Ovary (tissue), 9 donors: ENCODE results near the gene SEMA6D. TPM values are rescaled to one million over a fixed set of nuclear protein-coding genes. Genes with fewer than 3 reads are reported as not detected.

Experiments
- DNase-seq, 5 donors: peaks; one replicate each; pipeline ENCODE4 v3.0.0-alpha.2; 2019 to 2020
- H3K27ac ChIP-seq, 2 donors: fragments of 200-600 bp; one replicate each; pipeline versions ENCODE4 v1.5.1 to v1.8.0; 2019 to 2022
- H3K27me3 ChIP-seq: fragments of 200-600 bp; one replicate; pipeline ENCODE4 v1.8.0; 2022
- H3K36me3 ChIP-seq: fragments of 200-600 bp; sonication (generic); one replicate; pipeline ENCODE4 v1.5.1; 2019
- H3K4me1 ChIP-seq: one replicate; pipeline ENCODE4 v1.8.1; 2013; ENCODE audit warnings: mild to moderate bottlenecking, moderate library complexity; ENCODE audit not compliant: insufficient read depth
- H3K4me3 ChIP-seq: fragments of 200-600 bp; sonication (generic); one replicate; pipeline ENCODE4 v1.5.1; 2017
- H3K9me3 ChIP-seq, 2 donors: fragments of 200-600 bp in 1 of 2; sonication (generic) in 1 of 2; one replicate each; pipeline versions ENCODE4 v1.5.1 to v1.8.1; 2013 to 2019; ENCODE audit warnings: mild to moderate bottlenecking in 1 of 2, moderate library complexity in 1 of 2
- CTCF ChIP-seq, 3 donors: fragments of 450-650 bp in 2 of 3; fragments of 200-600 bp in 1 of 3; IDR thresholded peaks; one replicate each; pipeline versions ENCODE4 v1.5.1 to v1.8.0; 2016 to 2022; ENCODE audit warnings: antibody characterized with exemption in 3 of 3, mild to moderate bottlenecking in 1 of 3
- EP300 ChIP-seq: sonication (generic); formaldehyde crosslinking; IDR thresholded peaks from one replicate; pipeline ENCODE4 v1.6.1; 2017; ENCODE audit warnings: antibody characterized with exemption
- POLR2A ChIP-seq: fragments of 450-650 bp; IDR thresholded peaks from one replicate; pipeline ENCODE4 v1.6.1; 2017; ENCODE audit warnings: antibody characterized with exemption, mild to moderate bottlenecking, moderate library complexity
- WGBS, 3 donors: extraction: QIAGEN DNeasy Blood & Tissue Kit in 1 of 3; methylation state at CpG; one replicate each; pipeline versions ENCODE4 v1.1.5 to v1.1.7; 2013 to 2017; 5-methylcytosine and 5-hydroxymethylcytosine counted together
- intact Hi-C, 4 donors: fragments of 100-400 bp; cut with DNase I; formaldehyde crosslinking; loops; one replicate each; pipeline versions ENCODE4 v1.11.0 to v1.15.1; 2022 to 2023
- polyA plus RNA-seq, 2 donors: library from polyadenylated mRNA; stranded (reverse); fragments of 200-250 nt in 1 of 2; fragments of 350-450 nt in 1 of 2; fragmentation: Illumina TruSeq in 1 of 2; extraction: RNeasy Lipid Tissue Mini Kit (QIAGEN cat#74804) in 1 of 2; gene quantifications; one replicate each; pipeline ENCODE4 v1.2.3, GENCODE V29; 2013 to 2014
- total RNA-seq, 7 donors: library from RNA; depleted of rRNA in 2 of 7; stranded (reverse); fragments of >200 nt in 2 of 7; fragmentation: NEBNext Ultra II Directional in 3 of 7; extraction: Animal tissue kit (Norgen Biotek cat#: 25700) in 3 of 7; gene quantifications; one replicate each; pipeline versions ENCODE4 v1.1.0 to v1.2.4, GENCODE V29; 2016 to 2023
- donor health status: DM: no; HTN: no; CAD: no; lungs with moderate emphysema.
- donor health status: DM: no; HTN: no; CAD: no.
- donor health status: Bipolar disorder and iron deficiency.
- donor health status: DM: yes; HTN: yes; CAD: no.
- donor health status: DM: no; HTN: no; CAD: no.
- donor health status: DM: yes; HTN: yes; CAD: no.

Gene SEMA6D
- total and polyA plus RNA-seq, 9 donors, result 13.7 to 45.3 (median 27.2) TPM

GRCh38 chr15:47742334-47742733 lies 25.0 kb downstream of the SEMA6D start:
- intact Hi-C loops, result no loop called here
- Histone ChIP-seq H3K27me3 (no peaks in the 10 kb centered on the region), H3K36me3 (no peaks in the 10 kb centered on the region), H3K27ac (no peak overlapping the region), H3K4me3 (no peak overlapping the region), H3K9me3 (no peaks in the 10 kb centered on the region), H3K4me1 (peaks cover 15% of the 10 kb centered on the region)
- no peak for DNase-seq
- WGBS, 3 donors, result 87 to 89% (median 88%) methylated on average over 5 of the region's 5 CpGs
- TF ChIP-seq CTCF (IDR thresholded peaks at IDR 0.05), result no peak
- TF ChIP-seq EP300, result no peak
- TF ChIP-seq POLR2A, result no peak

- TF ChIP-seq CTCF (IDR thresholded peaks at IDR 0.05) (no peak), EP300 (no peak), POLR2A (no peak)
- no peaks in the 10 kb centered on the region for H3K9me3 ChIP-seq
- peaks cover 15% of the 10 kb centered on the region for H3K4me1 ChIP-seq
- no peak for DNase-seq
- H3K27me3 ChIP-seq, result no peaks in the 10 kb centered on the region
- WGBS, 3 donors, result 94 to 97% (median 97%) methylated on average over 2 of the region's 2 CpGs
- no peak overlapping the region for H3K4me3 ChIP-seq
- H3K27ac ChIP-seq, result no peak overlapping the region
- no peaks in the 10 kb centered on the region for H3K36me3 ChIP-seq
- intact Hi-C loops, result no loop called here
These were observed 25.4 kb downstream of the SEMA6D start for GRCh38 chr15:47742742-47743141.

GRCh38 chr15:47743385-47743784 lies 26.1 kb downstream of the SEMA6D start:
- 60 to 69% (median 68%) methylated on average over 6 of the region's 6 CpGs for WGBS, 3 donors
- Histone ChIP-seq H3K36me3 (no peaks in the 10 kb centered on the region), H3K27ac (no peak overlapping the region), H3K9me3 (no peaks in the 10 kb centered on the region), H3K4me1 (peaks cover 14% of the 10 kb centered on the region), H3K4me3 (no peak overlapping the region), H3K27me3 (no peaks in the 10 kb centered on the region)
- DNase-seq, result no peak
- no peak for TF ChIP-seq POLR2A
- TF ChIP-seq EP300, result no peak
- no peak for TF ChIP-seq CTCF (IDR thresholded peaks at IDR 0.05)
- intact Hi-C loops, result no loop called here

GRCh38 chr15:47743886-47744285 lies 26.6 kb downstream of the SEMA6D start:
- Histone ChIP-seq H3K4me1 (peaks cover 14% of the 10 kb centered on the region), H3K9me3 (no peaks in the 10 kb centered on the region), H3K27me3 (no peaks in the 10 kb centered on the region), H3K27ac (no peak overlapping the region), H3K36me3 (no peaks in the 10 kb centered on the region), H3K4me3 (no peak overlapping the region)
- no peak for DNase-seq
- TF ChIP-seq EP300 (no peak), POLR2A (no peak), CTCF (IDR thresholded peaks at IDR 0.05) (no peak)
- intact Hi-C loops, result no loop called here
- WGBS, 3 donors, result 72 to 79% (median 77%) methylated on average over 1 of the region's 1 CpG

- TF ChIP-seq EP300, result no peak
- TF ChIP-seq POLR2A, result no peak
- TF ChIP-seq CTCF (IDR thresholded peaks at IDR 0.05), result no peak
- Histone ChIP-seq H3K9me3 (no peaks in the 10 kb centered on the region), H3K36me3 (no peaks in the 10 kb centered on the region), H3K4me1 (peaks cover 14% of the 10 kb centered on the region), H3K27me3 (no peaks in the 10 kb centered on the region), H3K4me3 (no peak overlapping the region), H3K27ac (no peak overlapping the region)
- WGBS, 3 donors, result 93 to 98% (median 97%) methylated on average over 10 of the region's 10 CpGs
- intact Hi-C loops, result no loop called here
- no peak for DNase-seq
These were observed 27.2 kb downstream of the SEMA6D start for GRCh38 chr15:47744496-47744895.
